Bronchial epithelial cell (primary cell): Measurements from ENCODE around the gene TATDN2. TPM values are rescaled to one million over a fixed set of nuclear protein-coding genes. Genes with fewer than 3 reads are reported as not detected.

Source experiments
- DNase-seq: peaks from one replicate; pipeline ENCODE4 v3.0.0-alpha.2; 2010; ENCODE audit warnings: low read depth
- FAIRE-seq: peaks from 2 replicates; lab custom pipeline; 2011; peaks lifted over from hg19 to GRCh38; lab: Jason Lieb, UNC
- H3K27me3 ChIP-seq: 2 replicates; pipeline ENCODE4 v1.5.1; 2011; ENCODE audit warnings: low read length; ENCODE audit not compliant: control insufficient read depth, insufficient read depth
- H3K36me3 ChIP-seq: 2 replicates; pipeline ENCODE4 v1.5.1; 2011; ENCODE audit warnings: low read length; ENCODE audit not compliant: control insufficient read depth, insufficient read depth
- H3K4me3 ChIP-seq: 2 replicates; pipeline ENCODE4 v1.5.1; 2011; ENCODE audit warnings: mild to moderate bottlenecking, low read depth, low read length, control low read depth
- CTCF ChIP-seq: IDR thresholded peaks from 2 replicates; pipeline ENCODE4 v1.5.1; 2011; ENCODE audit warnings: mild to moderate bottlenecking, moderate library complexity, low read length, control low read depth, inconsistent platforms; ENCODE audit not compliant: insufficient read depth, severe bottlenecking
- total RNA-seq: library from RNA; depleted of rRNA; stranded (reverse); fragments of >200 nt; gene quantifications from 2 replicates; pipeline ENCODE4 v1.2.1, GENCODE V29; 2014

TATDN2 gene
- total RNA-seq, 1 donor from 2014 or later, result 7.9 TPM

GRCh38 chr3:10319251-10319650 lies 71.0 kb downstream of the TATDN2 start:
- H3K36me3 ChIP-seq, result peaks cover 28% of the 10 kb centered on the region
- no peak for TF ChIP-seq CTCF
- DNase-seq (no peak), FAIRE-seq (no peak)
- H3K27me3 ChIP-seq, result no peaks in the 10 kb centered on the region
- no peak overlapping the region for H3K4me3 ChIP-seq

- DNase-seq (no peak), FAIRE-seq (no peak)
- no peak for TF ChIP-seq CTCF
- Histone ChIP-seq H3K4me3 (peak overlapping the region; percentile 82), H3K36me3 (peaks cover 25% of the 10 kb centered on the region), H3K27me3 (no peaks in the 10 kb centered on the region)
These were observed 71.5 kb downstream of the TATDN2 start for GRCh38 chr3:10319804-10320203.

GRCh38 chr3:10320320-10320677 lies 72.0 kb downstream of the TATDN2 start:
- Histone ChIP-seq H3K36me3 (peaks cover 21% of the 10 kb centered on the region), H3K27me3 (no peaks in the 10 kb centered on the region), H3K4me3 (peak overlapping the region; percentile 82)
- DNase-seq, result peak; percentile 9
- no peak for TF ChIP-seq CTCF
- FAIRE-seq, result no peak

GRCh38 chr3:10321630-10322351 lies 73.5 kb downstream of the TATDN2 start:
- no peak for TF ChIP-seq CTCF
- DNase-seq, result no peak
- Histone ChIP-seq H3K36me3 (peaks cover 14% of the 10 kb centered on the region), H3K4me3 (no peak overlapping the region), H3K27me3 (no peaks in the 10 kb centered on the region)
- no peak for FAIRE-seq

GRCh38 chr3:10322352-10322710 lies 74.1 kb downstream of the TATDN2 start:
- no peak for FAIRE-seq
- Histone ChIP-seq H3K36me3 (peaks cover 11% of the 10 kb centered on the region), H3K27me3 (no peaks in the 10 kb centered on the region), H3K4me3 (no peak overlapping the region)
- peak; percentile 20 for DNase-seq
- peak; percentile 39 for TF ChIP-seq CTCF

GRCh38 chr3:10327592-10327991 lies 79.3 kb downstream of the TATDN2 start:
- TF ChIP-seq CTCF, result no peak
- FAIRE-seq, result no peak
- no peaks in the 10 kb centered on the region for H3K36me3 ChIP-seq
- H3K27me3 ChIP-seq, result peaks cover 16% of the 10 kb centered on the region
- no peak overlapping the region for H3K4me3 ChIP-seq
- DNase-seq, result no peak
